ENCODE data around the gene AGAP1.
A peak's percentile ranks its signal among the peaks of the same experiment; 100 is the strongest.

Gene AGAP1

DNA sequence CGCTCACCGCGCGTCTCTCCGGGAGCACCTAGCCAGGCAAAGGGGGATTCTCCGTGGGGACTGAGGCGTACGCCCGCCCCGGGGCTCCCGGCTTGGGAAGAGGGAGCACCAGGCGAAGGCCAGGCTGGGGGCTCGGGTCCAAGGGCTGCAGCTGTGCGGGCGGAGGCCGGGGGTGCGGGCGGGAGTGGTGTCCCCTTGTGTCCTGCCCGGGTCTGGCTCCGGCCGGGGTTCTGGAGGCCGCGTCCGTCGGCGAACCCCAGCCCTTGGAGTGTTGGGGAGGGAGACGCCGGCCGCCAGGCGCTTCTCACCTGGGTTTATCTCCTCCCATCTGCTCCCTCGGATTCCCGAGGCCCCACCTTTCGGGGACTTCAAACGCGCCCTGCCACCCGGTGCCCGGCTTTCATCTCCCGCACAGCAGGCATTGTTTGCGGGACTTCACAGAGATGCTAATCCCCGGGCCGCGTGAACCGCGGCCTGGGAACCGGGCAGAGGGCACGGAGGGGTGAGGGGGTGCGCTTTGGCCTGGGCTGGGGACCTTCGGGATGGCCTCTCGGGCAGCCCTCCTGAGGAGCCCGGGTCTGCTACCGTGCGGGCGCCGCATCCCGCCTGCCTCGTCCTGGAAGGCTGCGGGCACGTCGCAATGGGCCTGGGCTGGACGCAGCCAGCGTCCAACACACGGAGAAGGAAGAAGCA is 679.3 kb downstream of the AGAP1 start:
- no peak for DNase-seq

DNA sequence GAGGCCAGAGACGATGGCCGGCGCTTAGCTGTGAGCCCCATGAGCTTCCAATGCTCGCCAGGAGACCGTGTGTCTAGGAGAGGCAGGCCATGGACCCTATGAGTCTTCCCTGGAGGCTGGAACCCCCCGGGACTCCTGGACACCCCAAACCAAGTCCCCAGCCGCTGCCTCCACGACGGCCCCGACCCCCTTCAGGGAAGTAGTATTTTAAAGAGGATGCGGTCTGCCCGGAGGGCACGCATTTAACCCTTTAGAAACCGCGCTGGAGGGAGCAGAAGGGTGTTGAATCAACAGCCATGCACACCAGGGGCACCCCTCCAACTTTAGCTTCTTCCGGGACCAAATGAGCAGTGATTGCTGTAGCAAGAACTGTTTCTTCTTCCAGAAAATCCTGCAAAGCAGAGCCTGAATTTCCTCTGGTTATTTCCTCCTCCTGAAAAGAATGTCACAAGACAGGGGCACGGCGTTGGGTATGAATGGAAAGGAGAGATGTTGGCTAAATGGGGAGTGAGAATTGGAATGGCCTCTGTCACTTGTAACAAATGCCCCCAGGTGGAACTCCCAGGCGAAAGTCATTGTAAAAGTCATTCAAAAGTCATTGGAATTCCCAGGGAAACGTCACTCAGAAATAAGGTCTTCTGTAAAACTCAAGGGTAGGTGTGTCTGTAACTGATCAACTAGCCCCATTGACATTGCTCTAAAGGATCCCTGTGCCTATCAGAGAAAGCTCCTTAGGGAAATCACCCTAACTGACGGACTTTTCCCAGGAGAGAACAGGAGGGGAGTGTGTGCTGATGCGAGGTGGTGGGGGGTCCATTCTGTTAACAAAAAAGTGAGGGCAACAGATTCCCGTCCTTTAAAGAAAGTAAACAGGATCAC is 680.1 kb downstream of the AGAP1 start:
- no peak for DNase-seq

DNA sequence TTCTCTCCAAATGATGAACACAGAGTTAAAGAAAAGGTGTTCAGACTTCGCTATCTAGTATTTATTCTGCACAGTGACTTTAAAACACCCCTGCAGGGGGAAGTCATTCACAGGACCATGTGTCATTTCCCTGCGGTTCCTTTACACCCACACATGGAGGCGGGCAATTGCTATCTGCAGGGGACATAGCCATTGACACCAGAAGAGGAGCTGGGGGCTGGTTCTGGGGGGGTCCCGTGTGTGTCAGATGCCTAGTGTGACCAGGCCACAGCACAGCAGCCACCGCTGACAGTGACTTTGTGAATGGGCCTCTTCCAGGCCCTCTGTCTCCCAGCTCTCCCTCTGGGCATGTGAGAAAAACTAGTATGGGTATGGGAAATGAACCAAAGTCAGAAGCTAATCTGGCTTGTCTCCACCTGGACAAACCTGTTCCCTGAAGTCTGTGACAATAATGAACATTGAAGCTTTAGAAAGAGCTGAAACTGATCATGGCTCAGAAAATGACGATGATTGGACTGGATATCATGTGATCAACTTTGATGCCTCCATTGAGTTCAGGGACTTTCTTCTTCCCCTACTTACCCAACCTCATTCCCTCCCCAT is 681.8 kb downstream of the AGAP1 start:
- DNase-seq: no peak

DNA sequence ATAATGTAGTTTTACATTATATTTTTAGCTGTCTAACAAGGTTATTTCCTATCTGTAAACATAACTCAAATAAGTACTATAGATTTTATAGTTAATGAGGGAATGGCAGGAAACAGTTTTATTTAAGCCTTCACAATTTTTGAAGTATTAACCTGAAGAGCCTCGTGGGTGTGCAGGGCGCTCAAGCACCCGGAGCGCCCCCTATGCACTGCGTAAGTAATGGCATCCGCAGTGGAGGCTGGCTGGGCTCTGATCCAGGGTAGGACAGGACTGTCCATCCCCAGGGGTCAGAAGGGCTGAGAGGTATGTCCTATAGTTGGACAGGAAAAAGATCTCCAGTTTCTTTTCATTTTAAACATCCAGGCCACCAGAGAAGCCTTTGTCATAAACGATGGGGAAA is 682.6 kb downstream of the AGAP1 start:
- DNase-seq: no peak

DNA sequence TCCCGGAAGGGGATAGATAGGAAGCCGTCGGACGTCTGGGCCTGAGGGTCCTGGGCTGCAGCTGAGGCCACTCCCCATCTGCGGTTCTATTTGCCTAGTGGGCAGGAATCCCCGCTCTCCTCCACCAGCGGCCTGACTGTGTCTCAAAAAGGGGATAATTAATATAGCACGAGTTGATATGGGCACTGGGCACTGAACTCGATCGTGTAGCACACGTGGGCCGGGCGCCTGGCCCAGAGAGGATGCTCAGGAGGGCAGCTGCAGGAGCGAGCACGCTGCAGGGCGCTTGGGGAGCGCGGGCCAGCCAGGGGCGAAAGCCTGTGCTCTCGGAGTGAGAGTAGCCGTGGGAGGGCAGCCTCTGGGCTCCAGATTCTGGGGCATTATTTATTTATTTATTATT is 683.1 kb downstream of the AGAP1 start:
- DNase-seq: no peak

DNA sequence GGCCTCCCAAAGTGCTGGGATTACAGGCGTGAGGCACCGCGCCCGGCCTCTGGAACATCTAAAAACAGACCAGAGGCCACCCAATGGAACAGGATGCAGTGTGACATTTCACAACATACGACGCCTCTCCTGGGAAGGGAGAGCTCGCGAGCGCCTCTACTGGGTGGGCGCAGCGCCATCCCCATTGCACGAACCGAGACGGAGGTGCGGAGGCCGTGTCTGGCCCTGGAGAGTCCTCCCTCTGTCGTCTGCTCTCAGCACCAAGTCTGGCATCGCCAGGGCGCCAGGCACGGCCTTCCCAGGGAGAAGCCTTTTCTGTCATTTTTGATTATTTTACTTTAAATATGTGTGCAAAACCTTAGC is 683.7 kb downstream of the AGAP1 start:
- no peak for DNase-seq

DNA sequence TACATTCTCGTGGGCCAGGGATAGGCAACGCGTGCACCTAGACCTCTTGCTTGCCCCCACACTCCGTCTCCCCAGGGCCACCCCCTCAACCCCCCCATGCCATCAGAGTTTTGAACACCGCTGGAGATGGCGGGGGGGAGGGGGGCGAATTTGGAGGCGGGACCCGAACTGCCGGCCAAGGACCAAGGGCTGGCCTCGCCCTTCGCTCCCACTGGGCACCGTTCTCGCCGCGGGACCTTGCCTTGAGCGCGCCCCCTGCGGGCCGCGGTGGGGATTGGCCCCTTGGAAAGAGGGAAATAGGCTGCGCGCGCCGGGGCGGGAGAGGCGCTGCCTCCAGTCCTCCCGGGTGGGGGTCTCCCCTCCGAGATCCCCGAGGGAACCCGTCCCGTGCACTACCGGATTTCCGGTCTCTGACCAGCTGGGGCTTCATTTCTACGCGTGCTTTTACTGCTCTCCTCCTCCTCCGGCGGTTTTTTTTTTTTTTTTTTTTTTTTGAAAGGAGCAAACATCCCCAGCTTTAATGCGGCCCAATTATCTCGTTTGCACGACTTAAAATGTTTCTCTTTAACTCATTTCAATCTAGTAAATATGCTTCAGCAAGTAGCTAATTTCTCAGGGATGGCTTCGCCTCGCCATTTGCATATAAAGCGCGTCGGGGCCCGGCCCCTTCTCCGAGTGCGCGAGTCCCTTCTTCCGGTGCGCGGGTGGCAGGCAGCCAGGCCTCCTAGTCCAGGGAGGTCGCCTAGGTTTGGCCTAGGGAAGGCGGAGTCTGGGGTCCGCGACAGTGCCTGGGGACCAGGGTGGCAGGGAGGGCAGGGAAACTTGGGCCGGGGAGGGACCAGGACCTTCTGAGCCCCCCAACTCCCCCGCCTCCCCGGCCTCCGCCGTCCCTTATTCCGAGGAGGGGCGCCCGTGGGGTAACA is 684.4 kb downstream of the AGAP1 start:
- DNase-seq: peak in 18 of 56 donors; percentile 6 to 66 (median 14)

DNA sequence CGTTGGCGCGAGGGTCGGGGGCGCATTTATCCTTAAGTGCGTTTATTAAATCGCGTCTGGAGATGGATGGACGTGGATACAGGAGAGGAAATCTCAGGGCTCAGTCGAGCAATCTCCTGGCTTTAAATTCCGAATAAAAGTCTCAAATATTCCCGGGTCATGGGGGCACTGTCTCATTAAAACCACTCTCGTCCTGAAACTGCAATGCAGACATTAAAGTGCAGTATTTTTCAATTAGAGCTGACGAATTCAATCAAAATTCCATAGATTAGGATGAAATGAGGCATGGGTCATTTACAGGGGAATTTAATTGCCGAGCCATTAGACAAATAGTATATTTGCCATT is 685.0 kb downstream of the AGAP1 start:
- DNase-seq: no peak

DNA sequence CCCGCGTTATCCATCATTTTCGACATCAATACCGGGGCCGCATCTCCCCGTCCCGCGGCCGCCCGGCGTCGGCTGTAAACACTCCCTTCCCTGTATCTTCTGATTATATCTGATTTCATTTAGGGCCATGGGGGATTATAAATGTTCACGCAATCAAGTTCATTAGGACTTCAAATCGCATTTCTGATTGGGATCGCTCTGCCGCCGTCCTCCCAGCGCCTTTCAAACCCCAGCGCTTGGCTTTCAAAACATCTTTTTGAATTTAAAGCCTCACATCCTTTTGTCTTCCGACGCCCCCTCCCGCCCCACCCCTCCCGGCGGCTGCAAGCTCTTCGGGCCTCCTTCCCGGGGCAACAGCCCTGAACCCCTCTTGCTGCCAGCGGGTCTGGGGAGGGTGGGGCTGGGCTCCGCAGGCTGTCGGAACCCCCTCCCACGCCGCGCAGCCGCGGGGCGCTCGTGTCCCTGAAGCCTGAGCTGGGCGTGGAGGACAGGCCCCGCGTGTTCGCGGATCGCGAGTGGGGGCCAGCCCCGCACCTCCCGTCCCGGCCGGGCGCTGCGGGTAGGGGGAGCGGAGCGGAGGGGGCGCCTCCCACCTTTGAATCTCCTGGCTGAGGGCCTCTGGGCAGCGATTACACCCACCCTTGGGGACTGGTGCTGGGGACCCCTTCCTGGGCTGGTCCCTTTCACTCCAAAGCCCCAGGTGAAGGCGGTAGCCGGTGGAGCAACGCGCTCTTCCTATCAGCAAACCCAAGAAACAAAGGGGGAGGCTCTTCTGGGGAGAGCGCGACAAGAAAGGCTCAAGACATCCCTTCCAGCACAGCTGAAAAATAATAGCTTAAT is 685.6 kb downstream of the AGAP1 start:
- DNase-seq: no peak

DNA sequence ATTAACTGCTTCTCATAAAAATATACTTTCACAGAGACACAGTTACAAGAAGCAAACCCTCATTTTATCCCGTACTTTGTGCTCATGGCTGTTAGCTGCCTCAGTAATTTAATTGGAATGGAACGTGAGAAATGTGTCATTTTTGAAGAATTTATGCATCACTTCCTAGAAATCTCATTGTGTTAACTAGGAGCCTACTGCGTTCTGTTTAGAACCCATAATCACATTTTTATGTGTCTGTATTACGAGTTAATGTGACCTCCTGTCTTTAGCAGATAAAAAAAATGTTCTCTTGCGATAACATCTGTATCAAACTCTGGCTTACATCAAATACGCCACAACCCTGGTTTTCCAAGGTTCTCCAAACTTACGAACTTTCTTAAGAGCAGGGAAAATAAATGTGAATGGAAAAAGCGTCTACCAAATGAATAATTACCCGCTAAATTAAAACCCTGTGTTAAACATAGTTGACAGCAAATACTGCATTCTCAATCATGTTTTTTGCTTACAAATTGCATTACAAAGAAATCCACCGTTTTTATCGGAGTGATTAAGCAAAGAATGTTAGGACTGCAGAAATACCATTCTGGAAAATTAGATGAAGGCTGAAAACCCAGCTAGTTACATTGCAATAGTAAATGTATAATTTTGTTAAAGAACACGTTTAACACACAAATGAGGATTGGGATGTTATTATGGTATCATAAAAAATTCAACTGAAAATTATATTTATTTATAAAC is 686.4 kb downstream of the AGAP1 start:
- DNase-seq: no peak

DNA sequence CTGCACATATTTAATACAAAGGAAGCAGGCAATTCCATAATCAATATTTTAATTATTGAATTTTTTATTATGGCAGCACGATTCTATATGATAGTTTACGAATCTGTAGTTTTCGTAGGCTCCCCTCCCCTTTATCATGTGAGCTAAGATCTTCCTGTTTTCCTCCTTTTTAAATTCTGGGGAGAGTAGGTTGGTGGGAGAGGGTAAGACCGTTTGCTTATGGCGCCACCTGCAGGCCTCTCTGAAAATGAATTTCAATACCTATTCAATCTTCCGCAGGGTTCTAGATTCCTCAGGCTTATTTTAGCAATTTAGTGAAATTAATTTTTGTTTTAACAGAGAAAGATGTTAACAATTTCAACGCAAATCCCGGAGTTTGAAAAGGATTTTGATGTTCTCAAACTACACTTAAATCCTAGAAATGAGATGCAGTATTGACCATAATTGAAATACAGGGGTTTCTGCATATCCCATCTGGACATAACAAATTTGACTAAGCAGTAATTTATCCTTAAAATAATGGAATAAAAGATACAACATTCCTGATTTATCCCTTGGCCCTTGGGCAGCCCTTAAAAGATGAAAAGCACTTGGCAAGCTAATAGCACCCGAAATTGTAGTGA is 687.1 kb downstream of the AGAP1 start:
- peak in 7 of 56 donors; percentile 8 to 55 (median 19) for DNase-seq

All from nucleus accumbens (tissue), 56 donors.